Neuron (in vitro differentiated cells): Measurements from ENCODE around the gene MMP19.
A peak's percentile ranks its signal among the peaks of the same experiment; 100 is the strongest.

ENCODE experiments used
- H2AFZ ChIP-seq: one replicate; pipeline ENCODE4 v1.6.1; 2013; ENCODE audit warnings: low read depth, mild to moderate bottlenecking, inconsistent platforms, low read length, moderate library complexity
- H3K27me3 ChIP-seq: one replicate; pipeline ENCODE4 v1.6.1; 2013; ENCODE audit warnings: low read length; ENCODE audit not compliant: insufficient read depth
- H3K36me3 ChIP-seq: one replicate; pipeline ENCODE4 v1.6.1; 2013; ENCODE audit warnings: low read length; ENCODE audit not compliant: insufficient read depth
- H3K4me1 ChIP-seq: one replicate; pipeline ENCODE4 v1.6.1; 2013; ENCODE audit warnings: low read length; ENCODE audit not compliant: insufficient read depth
- H3K4me3 ChIP-seq: 2 replicates; pipeline ENCODE4 v1.5.1; 2013; ENCODE audit warnings: mild to moderate bottlenecking, low read length, moderate library complexity
- H3K9me3 ChIP-seq: one replicate; pipeline ENCODE4 v1.6.1; 2013; ENCODE audit warnings: low read length

Gene MMP19

DNA sequence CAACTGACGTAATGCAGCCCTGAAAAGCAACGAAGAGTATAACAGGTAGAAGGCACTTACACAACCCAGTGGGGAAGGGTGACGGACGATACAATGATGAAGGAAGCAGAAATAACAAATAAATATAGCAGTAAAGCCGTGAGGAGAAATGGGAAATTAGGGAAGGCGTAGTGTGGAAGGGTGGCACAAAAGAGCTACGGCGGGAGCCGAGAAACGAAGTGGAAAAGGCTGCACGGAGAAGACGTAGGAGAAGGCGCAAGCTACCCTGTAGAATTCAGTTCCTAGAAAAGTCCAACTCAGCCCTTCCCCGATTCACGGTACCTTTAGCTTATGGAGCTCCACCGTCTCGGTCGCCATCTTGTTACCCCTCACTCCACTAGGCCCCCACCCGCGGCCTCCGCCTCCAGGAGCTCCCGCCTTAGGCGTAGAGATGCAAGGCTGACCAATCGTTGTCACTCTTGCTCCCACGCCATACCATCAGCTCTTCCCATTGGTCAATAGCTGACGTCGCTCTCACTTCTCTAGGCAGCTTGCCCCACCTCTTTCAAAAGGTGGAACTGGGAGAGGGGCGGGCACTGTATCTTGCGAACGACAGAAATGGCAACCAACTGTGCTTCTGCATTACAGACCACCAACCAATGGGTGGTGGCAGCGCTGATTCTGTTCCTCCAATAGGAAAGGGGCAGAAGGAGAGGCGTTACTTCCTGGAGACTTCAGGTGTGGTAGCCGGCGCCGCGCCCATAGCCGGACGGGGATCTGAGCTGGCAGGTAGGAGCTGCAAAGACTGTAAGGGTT, 25.2 kb downstream of the MMP19 start, which contains the start of the genes ORMDL2 and SARNP:
TSS of gene ORMDL2 (plus strand) at position 697 of the 795 bp plus-strand sequence. CDS start 959 bp downstream, outside the sequence.
TSS of gene SARNP (minus strand) at position 380 of the 795 bp plus-strand sequence. CDS start at position 357, 23 bp downstream.
- Histone ChIP-seq H3K4me3 (peak within 1 kb of the TSS; percentile 74), H2AFZ (peak within 1 kb of the TSS; percentile 17), H3K9me3 (no peaks in the 10 kb centered on the region), H3K36me3 (peaks cover 53% of the 10 kb centered on the region), H3K4me1 (peaks cover 21% of the 10 kb centered on the region), H3K27me3 (no peaks in the 10 kb centered on the region)

GRCh38 chr12:55816881-55817344, 25.8 kb downstream of the MMP19 start:
- Histone ChIP-seq H3K4me3 (peak overlapping the region; percentile 59), H3K27me3 (no peaks in the 10 kb centered on the region), H2AFZ (no peak overlapping the region), H3K9me3 (no peaks in the 10 kb centered on the region), H3K36me3 (peaks cover 48% of the 10 kb centered on the region), H3K4me1 (peaks cover 21% of the 10 kb centered on the region)

GRCh38 chr12:55815473-55815872, 27.3 kb downstream of the MMP19 start:
- Histone ChIP-seq H3K9me3 (no peaks in the 10 kb centered on the region), H3K27me3 (no peaks in the 10 kb centered on the region), H2AFZ (no peak overlapping the region), H3K4me1 (peaks cover 21% of the 10 kb centered on the region), H3K36me3 (peaks cover 39% of the 10 kb centered on the region), H3K4me3 (peak overlapping the region; percentile 59)

DNA sequence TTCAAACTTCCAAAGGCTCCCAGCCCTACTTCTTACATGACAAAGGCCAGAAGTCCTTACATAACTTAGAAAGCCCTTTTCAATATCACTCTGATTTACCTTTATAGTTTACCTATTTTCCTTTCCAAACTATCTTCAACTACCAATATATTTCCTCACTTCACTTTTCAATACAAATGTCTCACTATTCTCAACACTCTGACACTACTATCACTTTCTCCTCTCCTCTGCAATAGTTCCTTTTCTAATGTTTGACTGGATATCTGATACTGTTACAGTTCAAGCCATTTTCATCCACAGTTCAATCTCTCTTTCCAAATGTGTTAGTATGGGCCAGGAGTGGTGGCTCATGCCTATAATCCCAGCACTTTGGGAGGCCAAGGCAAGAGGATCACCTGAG, 28.5 kb downstream of the MMP19 start:
- Histone ChIP-seq H3K27me3 (no peaks in the 10 kb centered on the region), H3K4me3 (no peak overlapping the region), H3K4me1 (peaks cover 20% of the 10 kb centered on the region), H2AFZ (no peak overlapping the region), H3K9me3 (no peaks in the 10 kb centered on the region), H3K36me3 (peaks cover 32% of the 10 kb centered on the region)

DNA sequence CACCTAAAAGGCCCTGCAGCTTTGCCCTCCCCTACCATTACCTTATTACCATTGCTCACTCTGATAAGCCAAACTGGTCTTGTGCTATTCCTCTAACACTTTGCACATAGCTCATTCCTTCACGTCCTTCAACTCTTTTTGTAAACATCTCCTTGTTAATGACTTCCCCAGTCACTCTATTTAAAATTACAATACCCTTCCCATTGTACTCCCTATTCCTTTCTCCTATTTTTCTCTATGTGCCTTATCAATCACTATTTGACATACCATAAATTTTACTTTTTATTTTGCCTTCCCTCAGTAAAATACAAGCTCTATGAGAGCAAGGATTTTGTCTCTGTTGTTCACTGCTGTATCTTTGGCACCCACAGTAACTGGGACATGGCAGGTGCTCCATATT, 30.6 kb downstream of the MMP19 start:
- Histone ChIP-seq H3K27me3 (no peaks in the 10 kb centered on the region), H3K4me1 (peaks cover 10% of the 10 kb centered on the region), H3K36me3 (peaks cover 39% of the 10 kb centered on the region), H2AFZ (no peak overlapping the region), H3K9me3 (no peaks in the 10 kb centered on the region), H3K4me3 (no peak overlapping the region)

DNA sequence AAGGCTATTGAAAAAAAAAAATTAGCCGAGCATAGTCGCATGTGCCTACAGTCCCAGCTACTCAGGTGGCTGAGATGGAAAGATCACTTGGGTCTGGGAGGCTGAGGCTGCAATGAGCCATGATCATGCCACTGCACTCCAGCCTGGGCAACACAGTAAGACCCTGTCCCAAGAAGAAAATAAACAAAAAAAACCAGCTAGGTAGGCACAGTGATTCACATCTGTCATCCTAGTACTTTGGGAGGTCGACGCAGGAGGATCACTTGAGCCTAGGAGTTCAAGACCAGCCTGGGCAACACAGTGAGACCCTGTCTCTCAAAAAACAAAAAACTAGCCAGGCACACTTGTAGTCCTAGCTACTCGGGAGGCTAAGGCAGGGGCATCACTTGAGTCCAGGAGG, 33.5 kb downstream of the MMP19 start:
- peaks cover 31% of the 10 kb centered on the region for H3K36me3 ChIP-seq

DNA sequence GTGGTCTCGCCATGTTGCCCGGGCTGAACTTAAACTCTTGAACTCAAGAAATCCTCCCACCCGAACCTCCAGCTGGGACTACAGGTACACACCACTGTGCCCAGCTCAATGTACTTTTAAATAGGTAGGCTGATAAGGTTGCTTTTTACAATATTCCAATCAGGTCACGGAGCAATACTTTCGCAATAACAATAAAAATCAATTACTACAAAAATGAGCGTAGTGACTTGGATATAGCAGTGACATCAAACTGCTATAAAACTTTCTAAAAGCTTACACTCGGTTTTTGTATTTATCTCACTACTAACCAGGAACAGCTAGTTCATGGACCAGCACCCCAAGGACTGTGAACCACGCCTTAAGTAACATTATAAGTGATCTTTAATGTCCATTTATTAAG, 35.8 kb downstream of the MMP19 start:
- peaks cover 40% of the 10 kb centered on the region for H3K36me3 ChIP-seq

More for the DNA sequence above, 33.5 kb downstream of the MMP19 start:
- H3K27me3 ChIP-seq, result no peaks in the 10 kb centered on the region
- no peak overlapping the region for H2AFZ ChIP-seq
- no peak overlapping the region for H3K4me3 ChIP-seq
- H3K9me3 ChIP-seq, result no peaks in the 10 kb centered on the region
- H3K4me1 ChIP-seq, result no peaks in the 10 kb centered on the region

DNA sequence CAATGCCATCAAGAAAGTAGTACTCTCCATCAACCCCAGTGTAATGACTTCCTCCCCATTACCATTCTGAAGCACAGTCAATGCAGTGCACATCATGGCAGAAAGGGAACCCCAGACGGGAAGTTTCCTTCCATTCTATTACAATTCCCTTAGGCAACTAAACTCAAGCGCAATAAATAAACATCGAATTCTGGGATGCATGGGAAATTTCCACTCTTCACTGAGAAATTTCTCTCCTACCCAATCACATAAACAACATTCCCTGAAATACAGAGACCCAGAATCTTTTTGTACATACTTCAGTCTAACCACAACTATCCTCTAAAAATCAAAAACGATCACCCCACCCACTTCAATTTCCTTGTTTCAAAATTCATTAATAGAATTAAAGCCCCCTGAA, 45.2 kb downstream of the MMP19 start:
- H3K4me3 ChIP-seq, result no peak overlapping the region
- H3K9me3 ChIP-seq, result no peaks in the 10 kb centered on the region
- no peaks in the 10 kb centered on the region for H3K4me1 ChIP-seq
- H3K27me3 ChIP-seq, result no peaks in the 10 kb centered on the region
- peaks cover 86% of the 10 kb centered on the region for H3K36me3 ChIP-seq
- no peak overlapping the region for H2AFZ ChIP-seq

More for the DNA sequence above, 35.8 kb downstream of the MMP19 start:
- no peak overlapping the region for H2AFZ ChIP-seq
- H3K27me3 ChIP-seq, result no peaks in the 10 kb centered on the region
- no peaks in the 10 kb centered on the region for H3K4me1 ChIP-seq
- no peaks in the 10 kb centered on the region for H3K9me3 ChIP-seq
- no peak overlapping the region for H3K4me3 ChIP-seq

DNA sequence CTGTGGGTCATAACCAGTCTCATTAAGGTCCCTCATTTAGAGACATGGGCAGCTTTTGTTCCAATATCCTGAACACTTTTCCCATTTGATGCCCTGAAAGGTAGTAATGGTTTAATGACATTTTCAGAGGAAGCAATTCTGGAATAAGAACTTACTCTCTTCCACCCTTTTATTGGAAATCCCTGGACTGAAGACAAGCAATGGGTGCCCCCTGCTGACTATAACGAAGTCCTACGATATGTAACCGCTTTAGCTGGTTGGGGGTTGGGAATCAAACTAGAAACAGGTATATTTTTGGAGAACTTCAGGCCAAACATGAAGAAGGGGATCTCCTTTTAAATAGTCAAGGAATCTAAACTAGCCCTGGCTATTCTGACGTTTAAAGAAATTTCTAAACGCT, 45.7 kb downstream of the MMP19 start:
- no peaks in the 10 kb centered on the region for H3K27me3 ChIP-seq
- H3K9me3 ChIP-seq, result no peaks in the 10 kb centered on the region
- H2AFZ ChIP-seq, result no peak overlapping the region
- peaks cover 90% of the 10 kb centered on the region for H3K36me3 ChIP-seq
- no peak overlapping the region for H3K4me3 ChIP-seq
- H3K4me1 ChIP-seq, result no peaks in the 10 kb centered on the region

- Histone ChIP-seq H3K36me3 (peaks cover 88% of the 10 kb centered on the region), H3K9me3 (no peaks in the 10 kb centered on the region), H3K4me3 (no peak overlapping the region), H3K27me3 (no peaks in the 10 kb centered on the region), H3K4me1 (no peaks in the 10 kb centered on the region), H2AFZ (no peak overlapping the region)
Observed at GRCh38 chr12:55795950-55796349, 46.8 kb downstream of the MMP19 start.

GRCh38 chr12:55789893-55790292, 52.8 kb downstream of the MMP19 start:
- no peaks in the 10 kb centered on the region for H3K9me3 ChIP-seq
- no peak overlapping the region for H3K4me3 ChIP-seq
- peaks cover 84% of the 10 kb centered on the region for H3K36me3 ChIP-seq
- H2AFZ ChIP-seq, result no peak overlapping the region
- H3K4me1 ChIP-seq, result no peaks in the 10 kb centered on the region
- H3K27me3 ChIP-seq, result no peaks in the 10 kb centered on the region

DNA sequence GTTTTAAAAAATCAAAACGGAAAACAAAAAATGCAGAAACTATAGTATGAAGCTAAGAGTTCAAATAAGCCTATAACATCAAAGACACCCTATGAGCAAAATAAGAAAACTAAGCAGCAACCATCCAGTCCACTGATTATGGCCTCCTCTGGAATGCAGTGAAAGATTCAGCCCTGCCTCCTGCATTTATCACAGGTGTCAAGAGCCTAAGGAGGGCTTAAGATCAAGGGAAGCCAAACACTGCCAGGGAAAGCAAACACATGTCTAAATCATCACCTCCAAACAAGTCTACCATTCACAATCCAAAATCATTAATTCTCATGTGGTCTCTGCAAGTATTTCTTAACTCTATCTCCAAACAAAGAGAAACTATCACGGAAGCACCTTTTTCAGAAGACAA, 53.6 kb downstream of the MMP19 start:
- H3K9me3 ChIP-seq, result no peaks in the 10 kb centered on the region
- no peak overlapping the region for H2AFZ ChIP-seq
- H3K4me1 ChIP-seq, result no peaks in the 10 kb centered on the region
- no peaks in the 10 kb centered on the region for H3K27me3 ChIP-seq
- no peak overlapping the region for H3K4me3 ChIP-seq
- peaks cover 84% of the 10 kb centered on the region for H3K36me3 ChIP-seq

DNA sequence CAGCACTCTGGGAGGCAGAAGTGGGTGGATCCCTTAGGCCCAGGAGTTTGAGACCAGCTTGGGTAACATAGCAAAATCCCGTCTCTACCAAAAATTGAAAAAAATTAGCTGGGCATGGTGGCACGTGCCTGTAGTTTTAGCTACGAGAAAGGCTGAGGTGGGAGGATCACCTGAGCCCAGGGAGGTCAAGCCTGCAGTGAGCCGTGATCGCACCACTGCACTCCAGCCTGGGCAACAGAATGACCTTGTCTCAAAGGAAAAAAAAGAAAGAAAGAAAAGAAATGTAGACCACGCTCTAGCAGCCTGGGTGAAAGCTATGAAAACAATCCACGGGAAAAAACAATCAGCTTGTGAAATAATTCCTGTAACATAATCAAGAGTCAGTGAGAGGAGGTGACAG, 54.2 kb downstream of the MMP19 start:
- Histone ChIP-seq H3K27me3 (no peaks in the 10 kb centered on the region), H3K9me3 (no peaks in the 10 kb centered on the region), H3K4me3 (no peak overlapping the region), H3K36me3 (peaks cover 84% of the 10 kb centered on the region), H2AFZ (no peak overlapping the region), H3K4me1 (no peaks in the 10 kb centered on the region)
